Measurements from ENCODE around the gene PDCD1LG2. TPM values are rescaled to one million over a fixed set of nuclear protein-coding genes. Genes with fewer than 3 reads are reported as not detected.

PDCD1LG2 gene
- total RNA-seq, 1 donor: 10.9 TPM

- no peak overlapping the region for H3K4me3 ChIP-seq (ENCODE audit: low read depth, low read length)
- DNase-seq (ENCODE audit: low read depth): no peak
- TF ChIP-seq CTCF (IDR thresholded peaks at IDR 0.05; ENCODE audit: insufficient read depth, low read length): no peak
Measured at GRCh38 chr9:5485378-5486085, 24.8 kb upstream of the PDCD1LG2 start.

- no peak for TF ChIP-seq CTCF (IDR thresholded peaks at IDR 0.05; ENCODE audit: insufficient read depth, low read length)
- no peak for DNase-seq (ENCODE audit: low read depth)
Measured at GRCh38 chr9:5486988-5487387, 23.3 kb upstream of the PDCD1LG2 start.

GRCh38 chr9:5488221-5489008 is 21.9 kb upstream of the PDCD1LG2 start:
- no peak for TF ChIP-seq CTCF (IDR thresholded peaks at IDR 0.05; ENCODE audit: insufficient read depth, low read length)
- no peak for DNase-seq (ENCODE audit: low read depth)
- H3K4me3 ChIP-seq (ENCODE audit: low read depth, low read length): no peak overlapping the region

More at GRCh38 chr9:5486988-5487387, 23.3 kb upstream of the PDCD1LG2 start:
- no peak overlapping the region for H3K4me3 ChIP-seq (ENCODE audit: low read depth, low read length)

GRCh38 chr9:5489630-5490490 is 20.5 kb upstream of the PDCD1LG2 start:
- TF ChIP-seq CTCF (IDR thresholded peaks at IDR 0.05; ENCODE audit: insufficient read depth, low read length): no peak
- no peak for DNase-seq (ENCODE audit: low read depth)
- no peak overlapping the region for H3K4me3 ChIP-seq (ENCODE audit: low read depth, low read length)

- no peak for TF ChIP-seq CTCF (IDR thresholded peaks at IDR 0.05; ENCODE audit: insufficient read depth, low read length)
- no peak for DNase-seq (ENCODE audit: low read depth)
- no peak overlapping the region for H3K4me3 ChIP-seq (ENCODE audit: low read depth, low read length)
Measured at GRCh38 chr9:5492965-5493678, 17.2 kb upstream of the PDCD1LG2 start.
